Uterus (tissue), 2 donors: ENCODE data around the gene EXOC3L2.

Source experiments
- CTCF ChIP-seq, 4 experiments: fragments of 200-600 bp in 2 of 4; fragments of 450-650 bp in 2 of 4; sonication (generic) in 2 of 4; IDR thresholded peaks; one replicate each; pipeline ENCODE4 v1.5.1; 2016 to 2019; ENCODE audit warnings: antibody characterized with exemption in 4 of 4, mild to moderate bottlenecking in 2 of 4, moderate library complexity in 1 of 4
- POLR2A ChIP-seq, 2 donors: fragments of 450-650 bp; IDR thresholded peaks; one replicate each; pipeline ENCODE4 v1.6.1; 2016; ENCODE audit warnings: antibody characterized with exemption in 2 of 2, mild to moderate bottlenecking in 1 of 2, moderate library complexity in 1 of 2

- TF ChIP-seq CTCF (IDR thresholded peaks at IDR 0.05): no peak
- TF ChIP-seq POLR2A (IDR thresholded peaks at IDR 0.05): no peak
Observed at GRCh38 chr19:45294291-45295029, 49.3 kb upstream of the EXOC3L2 start.
